ENCODE data around the gene SMURF2.

DNA sequence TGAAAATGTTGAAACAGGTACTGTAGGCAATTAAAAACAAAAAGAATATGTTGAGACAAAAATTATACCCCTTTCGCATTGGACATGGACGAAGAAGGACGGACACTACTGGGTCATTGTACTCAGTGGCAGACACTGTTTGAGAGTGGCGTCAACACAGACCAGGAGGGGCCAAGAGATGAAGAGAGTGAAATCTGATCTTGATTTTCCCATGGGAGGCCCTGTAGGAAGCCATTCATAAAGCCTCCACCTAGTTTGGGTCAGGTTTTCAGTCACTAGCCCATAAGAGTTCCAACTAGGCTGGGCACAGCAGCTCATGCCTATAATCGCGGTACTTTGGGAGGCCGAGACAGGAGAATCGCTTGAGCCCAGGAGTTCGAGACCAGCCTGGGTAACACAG lies 23.6 kb upstream of the SMURF2 start:
- no peak for TF ChIP-seq CTCF (IDR thresholded peaks at IDR 0.05)
- TF ChIP-seq EZH2phosphoT487 (IDR thresholded peaks at IDR 0.05; ENCODE audit: borderline replicate concordance, low read depth): no peak
- TF ChIP-seq, protein P1, sequence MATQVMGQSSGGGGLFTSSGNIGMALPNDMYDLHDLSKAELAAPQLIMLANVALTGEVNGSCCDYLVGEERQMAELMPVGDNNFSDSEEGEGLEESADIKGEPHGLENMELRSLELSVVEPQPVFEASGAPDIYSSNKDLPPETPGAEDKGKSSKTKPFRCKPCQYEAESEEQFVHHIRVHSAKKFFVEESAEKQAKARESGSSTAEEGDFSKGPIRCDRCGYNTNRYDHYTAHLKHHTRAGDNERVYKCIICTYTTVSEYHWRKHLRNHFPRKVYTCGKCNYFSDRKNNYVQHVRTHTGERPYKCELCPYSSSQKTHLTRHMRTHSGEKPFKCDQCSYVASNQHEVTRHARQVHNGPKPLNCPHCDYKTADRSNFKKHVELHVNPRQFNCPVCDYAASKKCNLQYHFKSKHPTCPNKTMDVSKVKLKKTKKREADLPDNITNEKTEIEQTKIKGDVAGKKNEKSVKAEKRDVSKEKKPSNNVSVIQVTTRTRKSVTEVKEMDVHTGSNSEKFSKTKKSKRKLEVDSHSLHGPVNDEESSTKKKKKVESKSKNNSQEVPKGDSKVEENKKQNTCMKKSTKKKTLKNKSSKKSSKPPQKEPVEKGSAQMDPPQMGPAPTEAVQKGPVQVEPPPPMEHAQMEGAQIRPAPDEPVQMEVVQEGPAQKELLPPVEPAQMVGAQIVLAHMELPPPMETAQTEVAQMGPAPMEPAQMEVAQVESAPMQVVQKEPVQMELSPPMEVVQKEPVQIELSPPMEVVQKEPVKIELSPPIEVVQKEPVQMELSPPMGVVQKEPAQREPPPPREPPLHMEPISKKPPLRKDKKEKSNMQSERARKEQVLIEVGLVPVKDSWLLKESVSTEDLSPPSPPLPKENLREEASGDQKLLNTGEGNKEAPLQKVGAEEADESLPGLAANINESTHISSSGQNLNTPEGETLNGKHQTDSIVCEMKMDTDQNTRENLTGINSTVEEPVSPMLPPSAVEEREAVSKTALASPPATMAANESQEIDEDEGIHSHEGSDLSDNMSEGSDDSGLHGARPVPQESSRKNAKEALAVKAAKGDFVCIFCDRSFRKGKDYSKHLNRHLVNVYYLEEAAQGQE (IDR thresholded peaks at IDR 0.05; ENCODE audit: low read depth, low read length): no peak
- no peak for TF ChIP-seq FOXJ3 (CRISPR knock-in tag; IDR thresholded peaks at IDR 0.05)
- TF ChIP-seq, protein P2, sequence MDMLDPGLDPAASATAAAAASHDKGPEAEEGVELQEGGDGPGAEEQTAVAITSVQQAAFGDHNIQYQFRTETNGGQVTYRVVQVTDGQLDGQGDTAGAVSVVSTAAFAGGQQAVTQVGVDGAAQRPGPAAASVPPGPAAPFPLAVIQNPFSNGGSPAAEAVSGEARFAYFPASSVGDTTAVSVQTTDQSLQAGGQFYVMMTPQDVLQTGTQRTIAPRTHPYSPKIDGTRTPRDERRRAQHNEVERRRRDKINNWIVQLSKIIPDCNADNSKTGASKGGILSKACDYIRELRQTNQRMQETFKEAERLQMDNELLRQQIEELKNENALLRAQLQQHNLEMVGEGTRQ (IDR thresholded peaks at IDR 0.05; ENCODE audit: borderline replicate concordance, low read depth, low read length): no peak
- TF ChIP-seq SIN3A (IDR thresholded peaks at IDR 0.05; ENCODE audit: borderline replicate concordance, low read depth, low read length): no peak
